ENCODE data around the gene DPP6. TPM values are rescaled to one million over a fixed set of nuclear protein-coding genes. Genes with fewer than 3 reads are reported as not detected.

DPP6 gene
- total and polyA plus RNA-seq, 2 experiments from 2014 or later = not detected

GRCh38 chr7:154914996-154915380 is 862.8 kb downstream of the DPP6 start (continued):
- TF ChIP-seq REST (IDR thresholded peaks at IDR 0.05; ENCODE audit: unreplicated experiment) = no peak
- TF ChIP-seq ETS1 (IDR thresholded peaks at IDR 0.05) = no peak

- Histone ChIP-seq H3F3A (replicated peaks; ENCODE audit: low read depth) (no peaks in the 10 kb centered on the region), H3K4me1 (ENCODE audit: insufficient read depth) (peaks cover 2% of the 10 kb centered on the region; the same call in 1 of the 2 replicates), H3K27ac (ENCODE audit: low read depth) (no peak overlapping the region), H3K27me3 (ENCODE audit: insufficient read depth) (peaks cover 14% of the 10 kb centered on the region; the same call in 1 of the 2 replicates), H3K9me2 (ENCODE audit: insufficient read depth) (no peaks in the 10 kb centered on the region), H3K4me3 (no peak overlapping the region), H3K36me3 (ENCODE audit: insufficient read depth) (no peaks in the 10 kb centered on the region), H3K4me2 (no peak overlapping the region), H4K20me1 (replicated peaks; ENCODE audit: insufficient read depth) (no peaks in the 10 kb centered on the region), H2AFZ (no peak overlapping the region), H3K79me2 (replicated peaks; ENCODE audit: insufficient read depth) (no peaks in the 10 kb centered on the region)
- H3K36me3 Mint-ChIP-seq (ENCODE audit: low read depth) = 0 out of 3 replicates have a peak, but pooled peaks cover 7% of the 10 kb centered on the region
- no peak for ATAC-seq
- no peak overlapping the region for H3K27ac Mint-ChIP-seq
- peaks cover 7% of the 10 kb centered on the region; the same call in 2 of the 3 replicates for H3K4me1 Mint-ChIP-seq
- peaks cover 9% of the 10 kb centered on the region for H3K9me3 Mint-ChIP-seq
- no peak overlapping the region for H3K4me3 Mint-ChIP-seq
- peaks cover 19% of the 10 kb centered on the region for H3K27me3 Mint-ChIP-seq (ENCODE audit: insufficient read depth, low read depth, poor library complexity)
- DNase-seq (ENCODE audit: low spot score) = no peak
- TF ChIP-seq EZH2 (IDR thresholded peaks at IDR 0.05; ENCODE audit: low read depth, unreplicated experiment) = no peak
- TF ChIP-seq ZNF462 (CRISPR knock-in tag; IDR thresholded peaks at IDR 0.05) = no peak
- TF ChIP-seq POLR2AphosphoS5 (IDR thresholded peaks at IDR 0.05; ENCODE audit: low read depth) = no peak
- TF ChIP-seq ZNF114 (CRISPR knock-in tag; IDR thresholded peaks at IDR 0.05) = no peak
- TF ChIP-seq ETS1 (IDR thresholded peaks at IDR 0.05) = no peak
- TF ChIP-seq EZH2phosphoT487 (IDR thresholded peaks at IDR 0.05; ENCODE audit: unreplicated experiment) = no peak
- TF ChIP-seq NANOG (IDR thresholded peaks at IDR 0.05; ENCODE audit: borderline replicate concordance) = no peak
- no peak for TF ChIP-seq CTCF (conservative IDR thresholded peaks at IDR 0.05; ENCODE audit: low read depth in 2 of 2)
- TF ChIP-seq JUNB (IDR thresholded peaks at IDR 0.05; ENCODE audit: unreplicated experiment) = no peak
- no peak for TF ChIP-seq ZNF331 (CRISPR knock-in tag; IDR thresholded peaks at IDR 0.05; ENCODE audit: low read depth)
Measured at GRCh38 chr7:154915600-154915999, 863.4 kb downstream of the DPP6 start.
